ENCODE results near the gene RBKS. TPM values are rescaled to one million over a fixed set of nuclear protein-coding genes. Genes with fewer than 3 reads are reported as not detected.
A peak's percentile ranks its signal among the peaks of the same experiment; 100 is the strongest.

RBKS gene
- total RNA-seq, 4 donors from 2014 or later = 2.1 to 12.3 (median 4.8) TPM

DNA sequence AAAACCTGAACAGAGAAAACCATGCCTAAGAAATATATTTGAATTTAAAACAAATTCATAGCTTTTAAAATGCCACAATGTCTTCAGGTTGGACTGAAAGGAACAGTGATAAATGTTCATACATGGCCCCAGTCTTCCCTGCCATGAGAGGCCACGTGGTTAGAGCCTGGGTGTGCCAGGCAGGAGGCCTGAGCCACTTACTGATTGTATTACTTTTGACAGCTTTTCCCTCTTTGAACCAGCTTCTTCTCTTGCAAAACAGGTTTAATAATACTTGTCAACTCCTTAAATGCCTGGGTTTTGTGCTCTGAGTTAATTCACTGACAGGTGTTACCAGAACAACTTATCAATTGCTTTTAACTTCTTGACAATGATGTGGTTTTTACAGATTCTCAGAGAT lies 27.0 kb downstream of the RBKS start:
- ATAC-seq (ENCODE audit: low FRiP score) (no peak), DNase-seq (ENCODE audit: low spot score) (no peak)
- TF ChIP-seq, protein P1, sequence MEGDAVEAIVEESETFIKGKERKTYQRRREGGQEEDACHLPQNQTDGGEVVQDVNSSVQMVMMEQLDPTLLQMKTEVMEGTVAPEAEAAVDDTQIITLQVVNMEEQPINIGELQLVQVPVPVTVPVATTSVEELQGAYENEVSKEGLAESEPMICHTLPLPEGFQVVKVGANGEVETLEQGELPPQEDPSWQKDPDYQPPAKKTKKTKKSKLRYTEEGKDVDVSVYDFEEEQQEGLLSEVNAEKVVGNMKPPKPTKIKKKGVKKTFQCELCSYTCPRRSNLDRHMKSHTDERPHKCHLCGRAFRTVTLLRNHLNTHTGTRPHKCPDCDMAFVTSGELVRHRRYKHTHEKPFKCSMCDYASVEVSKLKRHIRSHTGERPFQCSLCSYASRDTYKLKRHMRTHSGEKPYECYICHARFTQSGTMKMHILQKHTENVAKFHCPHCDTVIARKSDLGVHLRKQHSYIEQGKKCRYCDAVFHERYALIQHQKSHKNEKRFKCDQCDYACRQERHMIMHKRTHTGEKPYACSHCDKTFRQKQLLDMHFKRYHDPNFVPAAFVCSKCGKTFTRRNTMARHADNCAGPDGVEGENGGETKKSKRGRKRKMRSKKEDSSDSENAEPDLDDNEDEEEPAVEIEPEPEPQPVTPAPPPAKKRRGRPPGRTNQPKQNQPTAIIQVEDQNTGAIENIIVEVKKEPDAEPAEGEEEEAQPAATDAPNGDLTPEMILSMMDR (IDR thresholded peaks at IDR 0.05) = no peak

DNA sequence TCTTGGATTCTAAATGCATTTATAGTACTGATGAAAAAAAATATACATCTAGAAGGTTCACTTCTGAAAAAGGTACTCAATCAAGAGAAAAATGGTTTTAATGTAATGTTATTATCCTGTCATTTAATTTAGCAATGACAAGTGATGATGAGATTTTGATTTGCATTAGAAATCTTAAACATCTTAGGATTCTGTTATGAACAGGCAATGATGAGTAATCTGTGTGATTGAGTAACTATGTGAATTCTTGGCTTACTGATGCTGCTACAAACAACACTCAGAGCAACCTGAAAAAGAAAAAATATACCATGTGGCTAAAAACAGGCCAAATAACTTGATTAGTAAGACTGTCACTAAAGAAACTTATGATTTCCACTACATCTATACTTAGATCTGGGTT lies 30.1 kb downstream of the RBKS start:
- peak; percentile 73 for ATAC-seq (ENCODE audit: low FRiP score)
- TF ChIP-seq, protein P1 (IDR thresholded peaks at IDR 0.05) = no peak

DNA sequence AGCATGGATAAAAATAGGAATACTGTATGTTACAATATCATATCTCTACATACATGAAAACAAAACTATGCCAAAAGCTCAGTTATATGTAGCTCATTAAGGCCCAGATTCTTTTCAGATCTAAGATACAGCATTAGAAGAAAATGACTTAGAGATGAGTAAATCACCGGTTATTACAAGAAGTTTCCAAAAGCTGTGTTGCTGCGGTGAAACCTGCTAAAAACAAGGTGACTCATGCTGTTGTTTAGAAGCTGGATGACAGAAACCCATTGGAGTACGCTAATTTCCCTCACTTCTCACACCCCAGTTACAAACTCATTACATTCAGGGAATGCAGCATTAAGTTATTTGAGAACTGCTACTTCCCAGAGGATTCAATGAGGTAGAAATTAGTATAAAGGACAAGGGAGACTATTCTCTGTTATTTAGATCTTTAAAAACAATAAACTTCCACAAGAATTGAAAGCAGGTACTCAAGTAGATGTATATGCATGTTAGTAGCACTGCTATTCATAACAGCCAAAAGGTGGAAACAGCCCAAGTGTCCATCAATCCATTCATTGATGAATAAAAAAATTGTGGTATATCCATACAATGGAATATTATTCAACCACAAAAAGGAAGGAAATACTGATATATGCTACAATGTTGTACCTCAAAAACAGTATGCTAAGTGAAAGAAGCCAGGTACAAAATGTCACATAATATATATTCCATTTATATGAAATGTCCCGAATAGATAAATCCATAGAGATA lies 32.6 kb downstream of the RBKS start:
- no peak for ATAC-seq (ENCODE audit: low FRiP score)
- TF ChIP-seq, protein P1 (IDR thresholded peaks at IDR 0.05) = no peak
- no peak for DNase-seq (ENCODE audit: low spot score)

More for the DNA sequence above, 30.1 kb downstream of the RBKS start:
- no peak for DNase-seq (ENCODE audit: low spot score)

DNA sequence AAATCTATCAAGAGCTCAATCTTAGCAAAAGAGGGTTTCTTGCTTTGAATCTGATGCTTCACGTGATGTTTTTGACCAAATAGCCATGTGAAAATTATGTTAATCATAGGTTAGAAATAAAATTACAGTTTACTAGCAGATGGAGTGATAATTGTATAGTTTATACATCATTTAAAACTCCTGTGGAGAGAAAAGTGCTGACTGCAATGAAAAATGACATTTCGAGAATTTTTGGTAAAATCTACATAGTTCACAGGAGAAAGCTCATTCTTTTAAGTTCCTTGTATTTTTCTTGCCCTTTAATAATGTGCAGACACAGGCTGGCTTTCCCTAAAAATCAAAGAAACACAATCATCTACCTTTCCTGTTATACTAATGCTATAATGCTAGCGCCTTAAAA lies 33.2 kb downstream of the RBKS start:
- ATAC-seq (ENCODE audit: low FRiP score) (no peak), DNase-seq (ENCODE audit: low spot score) (no peak)
- TF ChIP-seq, protein P1 (IDR thresholded peaks at IDR 0.05) = no peak

DNA sequence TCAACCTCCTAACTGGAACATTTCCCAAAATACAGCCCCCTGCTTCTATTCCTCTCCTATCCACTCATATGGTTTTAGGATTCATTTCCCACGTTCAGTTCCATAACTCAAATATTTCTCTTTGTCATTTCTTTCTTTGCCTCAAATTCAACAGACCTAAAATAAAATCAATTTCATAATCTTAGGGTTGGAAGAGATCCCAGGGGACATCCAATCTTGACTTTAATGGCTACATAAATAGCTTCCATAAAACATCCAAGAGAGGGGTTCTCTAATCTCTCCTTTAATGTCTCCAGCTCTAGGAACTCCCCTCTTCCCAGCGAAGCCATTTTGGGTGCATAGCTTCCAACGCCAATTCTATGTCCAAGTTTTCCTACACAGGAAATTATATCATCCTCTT lies 33.8 kb downstream of the RBKS start:
- no peak for DNase-seq (ENCODE audit: low spot score)
- ATAC-seq (ENCODE audit: low FRiP score) = no peak
- TF ChIP-seq, protein P1 (IDR thresholded peaks at IDR 0.05) = no peak

DNA sequence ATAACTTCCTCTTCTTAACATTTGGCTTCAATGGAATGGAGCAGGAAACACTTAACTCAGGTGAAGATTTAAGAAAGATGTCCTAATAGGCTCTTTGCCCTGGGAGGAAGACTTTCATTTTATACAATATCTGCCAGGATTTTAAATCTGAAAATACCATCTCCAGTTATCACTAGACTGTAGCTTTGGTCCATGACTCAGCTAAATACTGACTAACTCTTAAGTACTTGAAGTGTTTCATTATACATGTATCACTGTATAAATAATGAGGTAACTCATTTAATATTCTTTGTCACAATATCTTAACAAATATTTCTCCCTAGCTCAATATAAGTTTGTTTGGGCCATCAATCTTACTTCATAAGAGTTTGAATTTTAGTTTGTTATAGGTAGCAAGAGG lies 34.7 kb downstream of the RBKS start:
- TF ChIP-seq, protein P1 (IDR thresholded peaks at IDR 0.05) = no peak
- ATAC-seq (ENCODE audit: low FRiP score) = peak; percentile 45
- DNase-seq (ENCODE audit: low spot score) = no peak

DNA sequence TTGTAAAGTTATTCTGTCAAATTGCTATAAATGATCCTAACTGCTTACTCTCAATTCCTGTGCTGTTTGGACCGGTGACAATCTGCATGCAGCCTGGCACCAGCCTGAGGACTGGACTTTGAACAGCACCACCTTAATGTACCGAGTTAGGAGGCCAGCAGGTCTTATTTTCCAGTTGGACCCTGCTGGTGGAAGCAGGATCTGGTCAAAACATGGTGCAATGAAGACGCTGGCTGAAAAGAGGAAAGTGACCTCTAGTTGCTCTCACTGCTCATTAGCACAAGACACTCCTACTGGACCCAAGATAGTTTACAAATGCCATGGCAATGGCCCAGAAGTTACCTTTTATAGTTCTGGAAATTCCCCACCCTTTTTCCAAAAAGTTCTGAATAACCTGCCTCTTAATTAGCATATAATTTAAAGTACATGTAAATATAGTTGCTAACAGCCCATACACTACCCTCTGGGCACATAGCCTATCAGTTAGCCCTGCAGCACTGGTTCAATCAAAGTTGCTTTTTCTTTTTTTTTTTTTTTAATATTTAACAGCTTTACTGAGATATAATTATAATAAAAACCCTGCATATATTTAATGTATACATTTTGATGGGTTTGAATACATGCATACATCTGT lies 35.8 kb downstream of the RBKS start:
- no peak for ATAC-seq (ENCODE audit: low FRiP score)
- TF ChIP-seq, protein P1 (IDR thresholded peaks at IDR 0.05) = no peak
- DNase-seq (ENCODE audit: low spot score) = no peak

Measured in omental fat pad (tissue), 4 donors.